Measurements from ENCODE around the gene AGT.

Gene AGT

DNA sequence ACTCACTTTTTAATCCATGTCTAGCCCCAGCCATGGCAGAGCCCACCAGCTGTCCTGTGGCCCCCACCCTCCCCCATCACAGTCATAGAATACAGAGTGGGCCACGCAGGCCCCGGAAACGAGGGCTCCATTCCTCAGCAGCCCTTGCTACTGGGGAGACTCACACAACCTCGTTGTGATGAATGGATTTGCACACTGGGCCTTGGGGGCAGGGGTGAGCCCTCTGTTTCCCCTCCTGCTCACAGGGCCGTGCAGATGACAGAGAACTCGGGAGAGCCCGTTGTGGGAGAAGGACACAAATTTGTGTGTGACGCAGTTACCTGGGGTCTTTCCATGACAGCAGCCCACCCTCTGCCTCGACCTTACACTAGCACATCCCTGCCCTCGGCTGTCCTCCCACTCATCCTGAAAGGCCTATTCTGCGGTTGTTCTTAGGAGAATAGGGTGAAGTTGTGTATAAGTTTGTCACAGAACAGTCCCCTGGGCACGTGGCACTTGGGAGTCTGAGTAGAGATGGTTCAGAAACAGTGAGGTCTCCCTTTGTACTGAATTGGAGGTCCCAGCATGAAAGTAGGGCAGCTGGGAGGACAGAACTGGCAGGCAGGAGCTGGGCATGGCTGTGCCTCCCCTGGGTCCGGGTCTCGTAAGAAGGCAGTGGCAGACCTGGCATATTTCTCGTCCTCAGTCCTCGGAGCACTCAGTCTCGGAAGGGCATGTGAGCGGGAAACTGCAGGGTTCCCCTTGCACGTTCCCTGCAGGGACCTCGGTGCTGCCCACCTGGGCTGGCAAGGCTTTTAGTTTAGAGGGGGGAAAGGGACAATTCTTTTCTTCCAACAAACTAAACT is 6.8 kb downstream of the AGT start:
- TF ChIP-seq, protein P1, sequence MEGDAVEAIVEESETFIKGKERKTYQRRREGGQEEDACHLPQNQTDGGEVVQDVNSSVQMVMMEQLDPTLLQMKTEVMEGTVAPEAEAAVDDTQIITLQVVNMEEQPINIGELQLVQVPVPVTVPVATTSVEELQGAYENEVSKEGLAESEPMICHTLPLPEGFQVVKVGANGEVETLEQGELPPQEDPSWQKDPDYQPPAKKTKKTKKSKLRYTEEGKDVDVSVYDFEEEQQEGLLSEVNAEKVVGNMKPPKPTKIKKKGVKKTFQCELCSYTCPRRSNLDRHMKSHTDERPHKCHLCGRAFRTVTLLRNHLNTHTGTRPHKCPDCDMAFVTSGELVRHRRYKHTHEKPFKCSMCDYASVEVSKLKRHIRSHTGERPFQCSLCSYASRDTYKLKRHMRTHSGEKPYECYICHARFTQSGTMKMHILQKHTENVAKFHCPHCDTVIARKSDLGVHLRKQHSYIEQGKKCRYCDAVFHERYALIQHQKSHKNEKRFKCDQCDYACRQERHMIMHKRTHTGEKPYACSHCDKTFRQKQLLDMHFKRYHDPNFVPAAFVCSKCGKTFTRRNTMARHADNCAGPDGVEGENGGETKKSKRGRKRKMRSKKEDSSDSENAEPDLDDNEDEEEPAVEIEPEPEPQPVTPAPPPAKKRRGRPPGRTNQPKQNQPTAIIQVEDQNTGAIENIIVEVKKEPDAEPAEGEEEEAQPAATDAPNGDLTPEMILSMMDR (IDR thresholded peaks at IDR 0.05; ENCODE audit: borderline replicate concordance, insufficient read depth, low read depth, low read length): no peak
- H3K4me3 ChIP-seq (ENCODE audit: low read depth, low read length): no peak overlapping the region

DNA sequence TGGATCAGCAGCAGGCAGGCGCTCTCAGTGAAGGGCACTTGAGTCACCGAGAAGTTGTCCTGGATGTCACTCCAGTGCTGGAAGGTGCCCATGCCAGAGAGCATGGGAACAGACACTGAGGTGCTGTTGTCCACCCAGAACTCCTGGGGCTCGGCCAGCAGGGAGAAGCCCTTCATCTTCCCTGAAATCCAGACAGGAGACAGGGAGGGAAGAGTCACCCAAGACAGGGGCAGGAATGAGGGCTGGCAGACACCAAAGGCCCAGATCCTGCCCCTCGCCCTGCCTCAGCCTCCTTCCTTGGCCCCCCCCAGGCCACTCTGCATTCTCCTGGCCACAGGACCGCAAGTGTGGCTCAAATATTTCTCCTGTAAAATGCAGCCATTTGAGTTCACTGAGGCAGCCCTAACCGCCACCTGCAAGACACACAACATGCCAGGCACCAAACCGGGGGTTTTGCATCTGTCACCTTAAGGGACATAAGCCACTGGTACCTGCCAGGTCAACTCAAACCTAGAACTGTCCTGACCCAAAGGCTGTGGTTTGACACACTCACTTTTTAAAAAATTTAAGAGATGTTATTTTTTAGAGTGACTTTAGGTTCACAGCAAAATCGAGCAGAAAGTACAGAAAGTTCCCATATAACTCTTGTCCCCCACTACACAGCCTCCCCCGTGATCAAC is 7.8 kb downstream of the AGT start:
- TF ChIP-seq, protein P1 (IDR thresholded peaks at IDR 0.05; ENCODE audit: borderline replicate concordance, insufficient read depth, low read depth, low read length): no peak
- H3K4me3 ChIP-seq (ENCODE audit: low read depth, low read length): no peak overlapping the region

DNA sequence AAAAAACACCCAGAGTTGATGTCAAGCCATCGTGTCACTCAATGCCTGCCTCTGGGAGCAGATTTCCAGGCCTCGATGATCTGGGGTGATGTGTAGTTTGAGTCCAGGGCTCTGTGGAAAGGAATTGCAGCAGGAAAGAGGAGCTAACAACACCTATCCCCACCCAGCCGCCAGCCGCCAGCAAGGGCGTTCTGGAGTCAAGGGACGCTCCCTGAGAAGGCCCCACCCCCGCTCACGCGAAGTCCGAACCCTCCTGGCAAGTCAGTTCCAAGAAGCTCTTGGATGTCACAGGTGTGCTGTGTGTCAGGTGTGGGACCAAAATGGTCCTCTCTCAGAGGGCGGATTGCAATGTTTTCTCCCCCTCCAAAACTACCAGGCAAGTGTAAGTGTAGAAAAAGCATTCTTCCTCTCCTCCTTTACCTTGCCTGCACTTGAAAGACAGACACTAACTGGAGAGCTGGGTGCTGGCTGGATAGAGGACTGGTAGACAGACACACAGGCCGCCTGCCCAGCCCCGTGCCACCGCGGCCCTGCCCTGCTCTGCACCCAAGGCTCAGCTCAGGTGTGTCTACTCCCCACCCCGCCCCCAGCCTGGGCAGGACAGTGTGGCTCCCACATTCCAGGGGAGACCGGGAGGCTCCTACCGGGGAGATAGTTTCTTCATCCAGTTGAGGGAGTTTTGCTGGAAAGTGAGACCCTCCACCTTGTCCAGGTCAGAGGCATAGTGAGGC is 8.5 kb downstream of the AGT start:
- TF ChIP-seq, protein P1 (IDR thresholded peaks at IDR 0.05; ENCODE audit: borderline replicate concordance, insufficient read depth, low read depth, low read length): no peak
- no peak overlapping the region for H3K4me3 ChIP-seq (ENCODE audit: low read depth, low read length)

DNA sequence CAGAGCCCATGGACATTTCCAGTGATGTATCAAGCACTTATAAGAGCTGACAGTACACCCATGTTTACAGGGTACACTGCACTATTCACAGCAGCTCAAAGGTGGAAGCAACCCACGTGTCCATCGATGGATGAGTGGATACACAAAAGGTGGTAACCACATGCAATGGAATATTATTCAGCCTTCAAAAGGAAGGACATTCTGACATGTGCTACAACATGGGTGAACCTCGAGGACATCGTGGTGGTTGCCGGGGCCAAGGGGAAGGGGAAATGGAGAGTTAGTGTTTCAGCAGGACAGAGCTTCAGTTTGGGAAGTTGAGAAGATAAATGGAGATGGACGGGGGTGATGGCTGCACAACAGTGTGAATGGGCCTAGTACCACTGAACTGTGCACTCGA is 9.1 kb downstream of the AGT start:
- TF ChIP-seq, protein P1 (IDR thresholded peaks at IDR 0.05; ENCODE audit: borderline replicate concordance, insufficient read depth, low read depth, low read length): no peak
- H3K4me3 ChIP-seq (ENCODE audit: low read depth, low read length): no peak overlapping the region

DNA sequence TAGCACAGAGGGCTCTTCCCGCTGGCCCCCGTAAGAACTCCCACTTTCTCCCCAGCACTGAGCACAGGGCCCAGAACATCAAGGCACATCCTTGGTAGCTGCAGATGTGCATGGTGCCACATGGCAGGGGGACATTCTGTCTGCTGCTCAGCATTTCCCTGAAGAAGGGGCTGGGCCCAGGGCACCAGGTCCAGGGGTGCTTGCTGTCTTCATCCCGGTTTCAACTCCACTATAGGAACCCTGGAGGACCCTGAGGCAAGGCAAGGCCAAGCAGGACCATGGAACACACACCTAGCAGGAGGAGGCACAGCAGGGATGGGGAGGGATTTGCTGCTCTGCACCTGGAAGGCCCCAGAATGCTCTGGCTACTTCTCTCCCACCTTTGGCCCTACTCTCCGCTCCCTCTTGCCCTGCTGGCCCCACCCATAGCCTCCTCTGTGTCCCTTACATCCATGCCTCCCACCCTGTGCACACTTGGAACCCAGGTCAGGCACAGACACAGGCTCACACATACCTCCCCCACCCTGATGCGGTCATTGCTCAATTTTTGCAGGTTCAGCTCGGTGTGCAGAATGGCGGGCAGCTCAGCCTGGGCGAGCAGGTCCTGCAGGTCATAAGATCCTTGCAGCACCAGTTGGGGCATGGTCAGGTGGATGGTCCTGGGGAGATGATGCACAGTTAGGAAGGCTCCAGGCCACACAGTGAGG is 10.1 kb downstream of the AGT start:
- no peak overlapping the region for H3K4me3 ChIP-seq (ENCODE audit: low read depth, low read length)
- TF ChIP-seq, protein P1 (IDR thresholded peaks at IDR 0.05; ENCODE audit: borderline replicate concordance, insufficient read depth, low read depth, low read length): no peak

DNA sequence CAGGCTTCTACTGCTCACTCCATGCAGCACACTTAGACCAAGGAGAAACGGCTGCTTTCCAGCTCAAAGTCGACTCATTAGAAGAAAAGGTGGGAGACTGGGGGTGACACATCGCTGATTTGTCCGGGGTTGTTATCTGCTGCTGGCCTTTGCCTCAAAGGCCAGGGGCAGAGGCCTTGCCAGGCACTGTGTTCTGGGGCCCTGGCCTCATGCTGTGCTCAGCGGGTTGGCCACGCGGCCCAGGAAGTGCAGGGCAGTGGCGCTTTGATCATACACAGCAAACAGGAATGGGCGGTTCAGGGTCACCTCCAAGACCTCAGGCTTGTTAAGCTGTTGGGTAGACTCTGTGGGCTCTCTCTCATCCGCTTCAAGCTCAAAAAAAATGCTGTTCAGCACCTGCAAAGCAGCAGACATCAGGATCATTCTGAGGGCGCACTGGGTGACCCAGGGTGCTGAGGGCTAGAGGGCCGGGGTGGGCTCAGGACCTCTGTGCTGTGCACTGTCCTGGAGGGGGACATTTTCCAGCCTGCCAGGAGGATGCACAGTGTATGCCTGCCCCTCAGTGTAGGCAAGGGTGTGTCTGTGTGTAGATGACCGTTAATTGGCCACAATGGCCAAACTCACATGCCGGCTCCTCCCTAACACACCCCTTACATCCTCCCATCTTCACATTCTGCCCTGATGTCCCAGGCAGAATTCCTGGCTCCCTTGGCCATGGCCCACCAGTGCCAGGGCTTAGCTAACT is 10.8 kb downstream of the AGT start:
- no peak overlapping the region for H3K4me3 ChIP-seq (ENCODE audit: low read depth, low read length)
- TF ChIP-seq, protein P1 (IDR thresholded peaks at IDR 0.05; ENCODE audit: borderline replicate concordance, insufficient read depth, low read depth, low read length): no peak

All from GM12875 (cell line).